ENCODE results near the gene ASXL3.

DNA sequence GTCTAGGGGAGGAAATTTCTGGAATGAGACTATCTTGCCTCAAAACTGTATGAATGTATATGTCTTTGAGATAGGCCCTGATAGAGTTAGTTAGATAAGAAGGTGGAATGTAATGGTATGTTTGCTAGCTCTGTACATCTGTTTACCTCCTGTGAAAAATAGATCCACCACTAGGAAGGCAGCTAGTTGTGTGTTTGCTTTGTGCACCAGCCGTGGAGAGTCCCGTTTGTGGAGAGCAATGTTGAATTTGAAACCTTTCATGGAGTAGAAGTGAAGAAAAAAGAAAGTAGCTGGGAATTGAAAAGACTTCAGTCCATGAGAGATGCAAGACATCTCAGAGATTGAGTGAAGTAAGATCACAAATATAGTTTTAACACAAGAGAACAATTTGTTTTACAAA, 25.4 kb downstream of the ASXL3 start:
- TF ChIP-seq, protein P1, sequence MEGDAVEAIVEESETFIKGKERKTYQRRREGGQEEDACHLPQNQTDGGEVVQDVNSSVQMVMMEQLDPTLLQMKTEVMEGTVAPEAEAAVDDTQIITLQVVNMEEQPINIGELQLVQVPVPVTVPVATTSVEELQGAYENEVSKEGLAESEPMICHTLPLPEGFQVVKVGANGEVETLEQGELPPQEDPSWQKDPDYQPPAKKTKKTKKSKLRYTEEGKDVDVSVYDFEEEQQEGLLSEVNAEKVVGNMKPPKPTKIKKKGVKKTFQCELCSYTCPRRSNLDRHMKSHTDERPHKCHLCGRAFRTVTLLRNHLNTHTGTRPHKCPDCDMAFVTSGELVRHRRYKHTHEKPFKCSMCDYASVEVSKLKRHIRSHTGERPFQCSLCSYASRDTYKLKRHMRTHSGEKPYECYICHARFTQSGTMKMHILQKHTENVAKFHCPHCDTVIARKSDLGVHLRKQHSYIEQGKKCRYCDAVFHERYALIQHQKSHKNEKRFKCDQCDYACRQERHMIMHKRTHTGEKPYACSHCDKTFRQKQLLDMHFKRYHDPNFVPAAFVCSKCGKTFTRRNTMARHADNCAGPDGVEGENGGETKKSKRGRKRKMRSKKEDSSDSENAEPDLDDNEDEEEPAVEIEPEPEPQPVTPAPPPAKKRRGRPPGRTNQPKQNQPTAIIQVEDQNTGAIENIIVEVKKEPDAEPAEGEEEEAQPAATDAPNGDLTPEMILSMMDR (IDR thresholded peaks at IDR 0.05; ENCODE audit: low read length): no peak
- TF ChIP-seq EZH2 (optimal IDR thresholded peaks at IDR 0.05; ENCODE audit: low read depth, low read length): no peak

All from MM.1S (cell line).